Suprapubic skin (tissue), 4 donors: ENCODE data around the gene PRKCQ.

Source experiments
- CTCF ChIP-seq, 2 donors: fragments of 200-600 bp in 1 of 2; fragments of 450-650 bp in 1 of 2; sonication (generic) in 1 of 2; IDR thresholded peaks; one replicate each; pipeline ENCODE4 v1.5.1; 2016 to 2019; ENCODE audit warnings: antibody characterized with exemption in 2 of 2, mild to moderate bottlenecking in 1 of 2, moderate library complexity in 1 of 2
- EP300 ChIP-seq: sonication (generic); formaldehyde crosslinking; IDR thresholded peaks from one replicate; pipeline ENCODE4 v1.6.1; 2017; ENCODE audit warnings: antibody characterized with exemption
- POLR2A ChIP-seq, 2 donors: fragments of 450-650 bp; IDR thresholded peaks; one replicate each; pipeline ENCODE4 v1.6.1; 2017; ENCODE audit warnings: antibody characterized with exemption in 2 of 2, mild to moderate bottlenecking in 2 of 2, moderate library complexity in 2 of 2
- POLR2AphosphoS5 ChIP-seq, 3 donors: sonication (generic); formaldehyde crosslinking; IDR thresholded peaks; one replicate each; pipeline ENCODE4 v1.6.1; 2017; ENCODE audit warnings: antibody characterized with exemption in 3 of 3

- TF ChIP-seq CTCF (IDR thresholded peaks at IDR 0.05), result no peak
- no peak for TF ChIP-seq EP300
- TF ChIP-seq POLR2A (IDR thresholded peaks at IDR 0.05), result no peak
- no peak for TF ChIP-seq POLR2AphosphoS5 (IDR thresholded peaks at IDR 0.05)
Observed at GRCh38 chr10:6617309-6618076, 37.4 kb upstream of the PRKCQ start.
